ENCODE measurements around the gene MRC2.

The MRC2 gene

GRCh38 chr17:62655656-62656055, 28.2 kb downstream of the MRC2 start:
- no peak for DNase-seq (ENCODE audit: low spot score)
- TF ChIP-seq CTCF (IDR thresholded peaks at IDR 0.05; ENCODE audit: extremely low read depth, insufficient read depth, missing control alignments): no peak

GRCh38 chr17:62656446-62656845, 29.0 kb downstream of the MRC2 start:
- no peak for TF ChIP-seq CTCF (IDR thresholded peaks at IDR 0.05; ENCODE audit: extremely low read depth, insufficient read depth, missing control alignments)
- in situ Hi-C loops (cut with MboI; ENCODE audit: low pct_unique_long_range_greater_than_20kb, low sequenced_read_pairs, unreplicated experiment): no loop called here

More at GRCh38 chr17:62655656-62656055, 28.2 kb downstream of the MRC2 start:
- in situ Hi-C loops (cut with MboI; ENCODE audit: low pct_unique_long_range_greater_than_20kb, low sequenced_read_pairs, unreplicated experiment): no loop called here

GRCh38 chr17:62657145-62657665, 29.7 kb downstream of the MRC2 start:
- DNase-seq (ENCODE audit: low spot score): no peak
- no peak for TF ChIP-seq CTCF (IDR thresholded peaks at IDR 0.05; ENCODE audit: extremely low read depth, insufficient read depth, missing control alignments)
- in situ Hi-C loops (cut with MboI; ENCODE audit: low pct_unique_long_range_greater_than_20kb, low sequenced_read_pairs, unreplicated experiment): no loop called here

More at GRCh38 chr17:62656446-62656845, 29.0 kb downstream of the MRC2 start:
- no peak for DNase-seq (ENCODE audit: low spot score)

- DNase-seq (ENCODE audit: low spot score): no peak
- in situ Hi-C loops (cut with MboI; ENCODE audit: low pct_unique_long_range_greater_than_20kb, low sequenced_read_pairs, unreplicated experiment): no loop called here
- no peak for TF ChIP-seq CTCF (IDR thresholded peaks at IDR 0.05; ENCODE audit: extremely low read depth, insufficient read depth, missing control alignments)
Measured at GRCh38 chr17:62657690-62658089, 30.2 kb downstream of the MRC2 start.

GRCh38 chr17:62658136-62658920, 30.9 kb downstream of the MRC2 start:
- no peak for DNase-seq (ENCODE audit: low spot score)
- no peak for TF ChIP-seq CTCF (IDR thresholded peaks at IDR 0.05; ENCODE audit: extremely low read depth, insufficient read depth, missing control alignments)
- in situ Hi-C loops (cut with MboI; ENCODE audit: low pct_unique_long_range_greater_than_20kb, low sequenced_read_pairs, unreplicated experiment): no loop called here

- in situ Hi-C loops (cut with MboI; ENCODE audit: low pct_unique_long_range_greater_than_20kb, low sequenced_read_pairs, unreplicated experiment): no loop called here
- no peak for TF ChIP-seq CTCF (IDR thresholded peaks at IDR 0.05; ENCODE audit: extremely low read depth, insufficient read depth, missing control alignments)
- no peak for DNase-seq (ENCODE audit: low spot score)
Measured at GRCh38 chr17:62660629-62661118, 33.2 kb downstream of the MRC2 start.
